HepG2 (cell line): Measurements from ENCODE around the gene CRLF1. TPM values are rescaled to one million over a fixed set of nuclear protein-coding genes. Genes with fewer than 3 reads are reported as not detected.

ENCODE experiments used
- BRCA1 ChIP-seq: sonication (generic); formaldehyde crosslinking; IDR thresholded peaks from 2 replicates; pipeline ENCODE4 v1.4.0; 2020; ENCODE audit warnings: missing genetic modification reagents
- CSRNP2 ChIP-seq: sonication (generic); formaldehyde crosslinking; conservative IDR thresholded peaks from 2 replicates; pipeline ENCODE4 v1.8.0; 2022; ENCODE audit warnings: low read depth, missing genetic modification reagents
- DMTF1 ChIP-seq: sonication (generic); formaldehyde crosslinking; IDR thresholded peaks from 2 replicates; pipeline ENCODE4 v1.4.0; 2020; ENCODE audit warnings: mild to moderate bottlenecking, missing genetic modification reagents
- DRAP1 ChIP-seq: IDR thresholded peaks from 2 replicates; pipeline ENCODE4 v1.6.1; 2016; ENCODE audit warnings: missing genetic modification reagents, missing compliant biosample characterization
- HNRNPLL ChIP-seq: fragments of 200-400 bp; formaldehyde crosslinking; IDR thresholded peaks from 2 replicates; pipeline ENCODE4 v1.6.1; 2017; ENCODE audit warnings: mild to moderate bottlenecking, low read depth, low read length; ENCODE audit not compliant: poor library complexity, severe bottlenecking
- HOMEZ ChIP-seq: IDR thresholded peaks from 2 replicates; pipeline ENCODE4 v1.6.1; 2016; ENCODE audit warnings: low read depth
- IKZF5 ChIP-seq: IDR thresholded peaks from 2 replicates; pipeline ENCODE4 v1.6.1; 2018; ENCODE audit warnings: missing genetic modification reagents, mild to moderate bottlenecking, missing compliant biosample characterization
- PHB2 ChIP-seq: fragments of 450-650 bp; IDR thresholded peaks from 2 replicates; pipeline ENCODE4 v1.6.1; 2018; ENCODE audit not compliant: partially characterized antibody
- RFX1 ChIP-seq: fragments of 450-650 bp; IDR thresholded peaks from 2 replicates; pipeline ENCODE4 v1.6.1; 2017
- SOX6 ChIP-seq, 2 experiments: fragments of 450-650 bp in 1 of 2; sonication (generic) in 1 of 2; formaldehyde crosslinking in 1 of 2; IDR thresholded peaks; 2 replicates each; pipeline versions ENCODE4 v1.4.0 to v1.6.1; 2017 to 2020; ENCODE audit warnings: antibody characterized with exemption in 1 of 2, mild to moderate bottlenecking in 1 of 2, missing genetic modification reagents in 1 of 2
- TBX2 ChIP-seq: sonication (generic); formaldehyde crosslinking; IDR thresholded peaks from 2 replicates; pipeline ENCODE4 v1.5.0; 2020; ENCODE audit warnings: missing genetic modification reagents, mild to moderate bottlenecking, borderline replicate concordance
- TOPORS ChIP-seq: sonication (generic); formaldehyde crosslinking; IDR thresholded peaks from 2 replicates; pipeline ENCODE4 v1.8.0; 2023; ENCODE audit warnings: mild to moderate bottlenecking, missing genetic modification reagents
- ZFP1 ChIP-seq: IDR thresholded peaks from 2 replicates; pipeline ENCODE4 v1.6.1; 2016
- ZNF232 ChIP-seq: sonication (generic); formaldehyde crosslinking; IDR thresholded peaks from 2 replicates; pipeline ENCODE4 v1.4.0; 2020; ENCODE audit warnings: missing genetic modification reagents, borderline replicate concordance
- ZNF549 ChIP-seq: sonication (generic); formaldehyde crosslinking; IDR thresholded peaks from 2 replicates; pipeline ENCODE4 v1.5.0; 2020; ENCODE audit warnings: missing genetic modification reagents
- ZNF580 ChIP-seq: IDR thresholded peaks from 2 replicates; pipeline ENCODE4 v1.6.1; 2016; ENCODE audit warnings: low read depth, borderline replicate concordance
- ZNF644 ChIP-seq: IDR thresholded peaks from 2 replicates; pipeline ENCODE4 v1.6.1; 2016; ENCODE audit warnings: low read depth
- ZNF749 ChIP-seq: sonication (generic); formaldehyde crosslinking; IDR thresholded peaks from 2 replicates; pipeline ENCODE4 v1.8.0; 2022; ENCODE audit warnings: mild to moderate bottlenecking, missing genetic modification reagents, moderate library complexity, borderline replicate concordance
- ZNF761 ChIP-seq: sonication (generic); formaldehyde crosslinking; conservative IDR thresholded peaks from 2 replicates; pipeline ENCODE4 v1.4.0; 2020; ENCODE audit warnings: mild to moderate bottlenecking, missing genetic modification reagents
- polyA plus RNA-seq, 8 experiments: library from polyadenylated mRNA; depleted of rRNA in 3 of 8; stranded (reverse) in 7 of 8; unstranded in 1 of 8; fragments of >200 nt; fragmentation: Illumina TruSeq in 4 of 8; extraction: Trizol in 4 of 8; gene quantifications; 2 replicates each; pipeline versions ENCODE4 v1.2.1 to v1.2.3, GENCODE V29; 2011 to 2016; ENCODE audit warnings: low read depth in 4 of 8, missing spikeins in 1 of 8, mixed read lengths in 1 of 8; ENCODE audit not compliant: insufficient read depth in 1 of 8
- total RNA-seq, 5 experiments: library from RNA; depleted of rRNA; stranded (reverse); fragments of >200 nt; fragmentation: Illumina TruSeq; extraction: Trizol; gene quantifications; 2 replicates each; pipeline ENCODE4 v1.2.3, GENCODE V29; 2016; ENCODE audit warnings: low read depth in 1 of 5

The CRLF1 gene
- total and polyA plus RNA-seq, 2 of the 13 experiments (the other 11 are each of a cell fraction or from before 2014, with no cell fraction given): 217 to 296 TPM

- TF ChIP-seq HOMEZ (CRISPR knock-in tag) (peak; percentile 52; the same call in 1 of the 2 replicates), TBX2 (CRISPR knock-in tag) (peak; percentile 52), IKZF5 (CRISPR knock-in tag) (0 out of 2 replicates have a peak, but pooled peaks have one; percentile 8), ZNF749 (CRISPR knock-in tag) (no peak), DMTF1 (CRISPR knock-in tag) (no peak), PHB2 (no peak), HNRNPLL (peak; percentile 77), BRCA1 (CRISPR knock-in tag) (no peak), ZNF232 (CRISPR knock-in tag) (no peak), ZNF580 (CRISPR knock-in tag) (no peak), ZNF549 (CRISPR knock-in tag) (no peak), ZFP1 (CRISPR knock-in tag) (no peak), ZNF761 (CRISPR knock-in tag) (no peak), RFX1 (no peak), SOX6 (IDR thresholded peaks at IDR 0.05) (no peak), SOX6 (CRISPR knock-in tag; IDR thresholded peaks at IDR 0.05) (0 out of 2 replicates have a peak, but pooled peaks have one; percentile 25), CSRNP2 (CRISPR knock-in tag) (no peak), ZNF644 (no peak), DRAP1 (CRISPR knock-in tag) (peak; percentile 61), TOPORS (CRISPR knock-in tag) (no peak)
Observed at GRCh38 chr19:18636183-18636968, 29.8 kb upstream of the CRLF1 start (continued).
